SK-N-MC (cell line): ENCODE measurements around the gene RABL2B.

Experiments
- EZH2 ChIP-seq: fragments of 200-600 bp; sonication (generic); IDR thresholded peaks from one replicate; pipeline ENCODE4 v1.6.1; 2017; ENCODE audit warnings: antibody characterized with exemption
- FOXP2 ChIP-seq: optimal IDR thresholded peaks from 2 replicates; pipeline ENCODE3; 2011; ENCODE audit warnings: mild to moderate bottlenecking, moderate library complexity; ENCODE audit not compliant: insufficient read depth; ENCODE audit errors: extremely low read length, control extremely low read depth

DNA sequence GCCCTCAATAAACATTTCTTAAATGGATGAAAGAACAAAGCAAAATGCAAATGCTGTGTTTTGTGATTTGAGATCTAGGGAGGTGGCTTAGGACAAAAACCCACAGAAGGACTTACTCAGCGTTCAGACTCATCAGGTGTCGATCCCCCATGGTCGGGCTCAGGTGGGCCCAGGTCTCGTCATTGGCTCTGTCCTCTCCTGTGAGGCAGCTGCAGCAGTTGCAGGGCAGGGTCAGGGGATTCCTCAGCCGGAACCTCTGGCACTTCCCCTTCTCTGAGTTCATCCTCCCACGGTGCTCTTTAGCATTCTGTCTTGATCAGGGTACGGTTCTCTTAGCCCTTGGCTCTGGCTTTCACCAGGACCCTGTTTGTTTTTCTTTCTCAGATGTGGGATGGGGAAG is 59.4 kb downstream of the RABL2B start:
- no peak for TF ChIP-seq EZH2
- TF ChIP-seq FOXP2: no peak
